ENCODE data around the gene CLRN3. TPM values are rescaled to one million over a fixed set of nuclear protein-coding genes. Genes with fewer than 3 reads are reported as not detected.

Gene CLRN3
- total RNA-seq, 2 donors from 2014 or later: 0.26 TPM; not detected in 1

- no peak overlapping the region for H3K27ac ChIP-seq
- ATAC-seq (no peak), DNase-seq (no peak)
- no peaks in the 10 kb centered on the region for H3K4me1 ChIP-seq
- TF ChIP-seq POLR2A (IDR thresholded peaks at IDR 0.05) (no peak), CTCF (IDR thresholded peaks at IDR 0.05) (no peak)
- intact Hi-C loops (cut with DNase I): no loop called here
- no peaks in the 10 kb centered on the region for H3K9me3 ChIP-seq
- WGBS, 2 donors: 45 to 60% methylated on average over 10 of the region's 10 CpGs
- H3K4me3 ChIP-seq: no peak overlapping the region
- no peaks in the 10 kb centered on the region for H3K27me3 ChIP-seq
- no peaks in the 10 kb centered on the region for H3K36me3 ChIP-seq (replicated peaks in 1 of 2; ENCODE audit: insufficient read depth in 1 of 2, low read depth in 2 of 2)
These were observed 41.8 kb downstream of the CLRN3 start for GRCh38 chr10:127850944-127851343.

GRCh38 chr10:127849921-127850320 lies 42.8 kb downstream of the CLRN3 start:
- TF ChIP-seq POLR2A (IDR thresholded peaks at IDR 0.05) (no peak), CTCF (IDR thresholded peaks at IDR 0.05) (no peak)
- H3K36me3 ChIP-seq (replicated peaks in 1 of 2; ENCODE audit: insufficient read depth in 1 of 2, low read depth in 2 of 2): no peaks in the 10 kb centered on the region
- DNase-seq (no peak), ATAC-seq (no peak)
- H3K9me3 ChIP-seq: no peaks in the 10 kb centered on the region
- WGBS, 2 donors: 47 to 53% methylated on average over 8 of the region's 8 CpGs
- no peaks in the 10 kb centered on the region for H3K27me3 ChIP-seq
- intact Hi-C loops (cut with DNase I): no loop called here
- H3K4me1 ChIP-seq: no peaks in the 10 kb centered on the region
- H3K27ac ChIP-seq: no peak overlapping the region
- no peak overlapping the region for H3K4me3 ChIP-seq

- Histone ChIP-seq H3K27ac (no peak overlapping the region), H3K36me3 (replicated peaks in 1 of 2; ENCODE audit: insufficient read depth in 1 of 2, low read depth in 2 of 2) (no peaks in the 10 kb centered on the region), H3K4me3 (no peak overlapping the region), H3K4me1 (no peaks in the 10 kb centered on the region), H3K27me3 (no peaks in the 10 kb centered on the region), H3K9me3 (no peaks in the 10 kb centered on the region)
- ATAC-seq (no peak), DNase-seq (no peak)
- 76 to 84% methylated on average over 8 of the region's 8 CpGs for WGBS, 2 donors
- TF ChIP-seq CTCF (IDR thresholded peaks at IDR 0.05): no peak
- TF ChIP-seq POLR2A (IDR thresholded peaks at IDR 0.05): no peak
- intact Hi-C loops (cut with DNase I): no loop called here
These were observed 43.5 kb downstream of the CLRN3 start for GRCh38 chr10:127849224-127849623.

GRCh38 chr10:127848226-127848625 lies 44.5 kb downstream of the CLRN3 start:
- intact Hi-C loops (cut with DNase I): no loop called here
- no peaks in the 10 kb centered on the region for H3K4me1 ChIP-seq
- 64 to 73% methylated on average over 6 of the region's 6 CpGs for WGBS, 2 donors

More at GRCh38 chr10:127848226-127848625, 44.5 kb downstream of the CLRN3 start:
- Histone ChIP-seq H3K27ac (no peak overlapping the region), H3K4me3 (no peak overlapping the region), H3K27me3 (no peaks in the 10 kb centered on the region), H3K9me3 (no peaks in the 10 kb centered on the region), H3K36me3 (replicated peaks in 1 of 2; ENCODE audit: insufficient read depth in 1 of 2, low read depth in 2 of 2) (no peaks in the 10 kb centered on the region)
- TF ChIP-seq POLR2A (IDR thresholded peaks at IDR 0.05) (no peak), CTCF (IDR thresholded peaks at IDR 0.05) (no peak)
- DNase-seq (no peak), ATAC-seq (no peak)
